Renal pelvis (tissue), 3 donors: Measurements from ENCODE around the gene LHX1. TPM values are rescaled to one million over a fixed set of nuclear protein-coding genes. Genes with fewer than 3 reads are reported as not detected.

Source experiments
- polyA plus RNA-seq, 3 donors: library from polyadenylated mRNA; unstranded; fragments of 120-200 nt; gene quantifications; one replicate each; pipeline ENCODE4 v1.2.1, GENCODE V29; 2013; ENCODE audit not compliant: insufficient read length in 3 of 3

The LHX1 gene
- polyA plus RNA-seq, 3 donors: 116 to 141 (median 130) TPM

Other genes starting within 250 kb of the LHX1 start
- 10 to 100 TPM; 48.1 to 53.9 (median 51.9) TPM for gene AATF, start 11.5 kb downstream of the LHX1 start, polyA plus RNA-seq